Measurements from ENCODE around the gene NT5C3B. TPM values are rescaled to one million over a fixed set of nuclear protein-coding genes. Genes with fewer than 3 reads are reported as not detected.

NT5C3B gene
- total RNA-seq, 1 experiment from 2014 or later: 48.8 TPM

GRCh38 chr17:41871789-41872188 is 35.8 kb upstream of the NT5C3B start:
- Histone ChIP-seq H2AFZ (no peak overlapping the region), H3F3A (ENCODE audit: insufficient read depth, low read depth) (peaks cover 34% of the 10 kb centered on the region; the same call in 1 of the 2 replicates), H3K79me2 (ENCODE audit: low read depth) (no peaks in the 10 kb centered on the region), H3K4me2 (no peak overlapping the region), H3K36me3 (ENCODE audit: low read depth) (peaks cover 5% of the 10 kb centered on the region), H3K27me3 (ENCODE audit: insufficient read depth, low read depth) (no peaks in the 10 kb centered on the region), H3K9me2 (ENCODE audit: insufficient read depth) (no peaks in the 10 kb centered on the region), H4K20me1 (ENCODE audit: insufficient read depth) (no peaks in the 10 kb centered on the region), H3K27ac (no peak overlapping the region), H3K4me1 (replicated peaks; ENCODE audit: insufficient read depth) (no peaks in the 10 kb centered on the region), H3K4me3 (no peak overlapping the region), H3K9me3 (ENCODE audit: insufficient read depth, low read depth) (no peaks in the 10 kb centered on the region)
- no peak for TF ChIP-seq EZH2 (IDR thresholded peaks at IDR 0.05; ENCODE audit: low read depth)
- TF ChIP-seq CTCF (conservative IDR thresholded peaks at IDR 0.05): no peak
- POLR2A ChIA-PET (ENCODE audit: unreplicated experiment): no interaction called here
- intact Hi-C loops (cut with micrococcal nuclease; ENCODE audit: unreplicated experiment): no loop called here
- no peak for DNase-seq
- CTCF ChIA-PET: interaction anchor here (0.5 kb wide), 1 partner anchor 53 kb away, joined by 3 read pairs; no protein-coding TSS in a partner anchor
- BruUV-seq (replicated peaks): no TSS peak

- ChIA-PET CTCF (interaction anchor here (0.7 kb wide), 1 partner anchor 10 kb away, joined by 6 read pairs; no protein-coding TSS in a partner anchor), POLR2A (ENCODE audit: unreplicated experiment) (no interaction called here)
- no peak overlapping the region for H3K4me2 ChIP-seq
- H3F3A ChIP-seq (ENCODE audit: insufficient read depth, low read depth): peaks cover 37% of the 10 kb centered on the region; the same call in 1 of the 2 replicates
- intact Hi-C loops (cut with micrococcal nuclease; ENCODE audit: unreplicated experiment): no loop called here
- no TSS peak for BruUV-seq (replicated peaks)
- no peaks in the 10 kb centered on the region for H3K4me1 ChIP-seq (replicated peaks; ENCODE audit: insufficient read depth)
- no peaks in the 10 kb centered on the region for H4K20me1 ChIP-seq (ENCODE audit: insufficient read depth)
- H3K9me3 ChIP-seq (ENCODE audit: insufficient read depth, low read depth): no peaks in the 10 kb centered on the region
- no peaks in the 10 kb centered on the region for H3K27me3 ChIP-seq (ENCODE audit: insufficient read depth, low read depth)
- DNase-seq: no peak
- H3K9me2 ChIP-seq (ENCODE audit: insufficient read depth): no peaks in the 10 kb centered on the region
- H3K79me2 ChIP-seq (ENCODE audit: low read depth): no peaks in the 10 kb centered on the region
- no peak overlapping the region for H2AFZ ChIP-seq
- peaks cover 4% of the 10 kb centered on the region for H3K36me3 ChIP-seq (ENCODE audit: low read depth)
- H3K27ac ChIP-seq: no peak overlapping the region
- no peak for TF ChIP-seq EZH2 (IDR thresholded peaks at IDR 0.05; ENCODE audit: low read depth)
- no peak for TF ChIP-seq CTCF (conservative IDR thresholded peaks at IDR 0.05)
- H3K4me3 ChIP-seq: no peak overlapping the region
Measured at GRCh38 chr17:41870627-41871026, 34.6 kb upstream of the NT5C3B start.

- BruUV-seq (replicated peaks): no TSS peak
- Histone ChIP-seq H3K27ac (no peak overlapping the region), H3K4me2 (no peak overlapping the region), H3K79me2 (ENCODE audit: low read depth) (no peaks in the 10 kb centered on the region), H3K27me3 (ENCODE audit: insufficient read depth, low read depth) (no peaks in the 10 kb centered on the region), H3K4me3 (no peak overlapping the region), H3K4me1 (replicated peaks; ENCODE audit: insufficient read depth) (no peaks in the 10 kb centered on the region), H2AFZ (no peak overlapping the region), H3F3A (ENCODE audit: insufficient read depth, low read depth) (peaks cover 37% of the 10 kb centered on the region; the same call in 1 of the 2 replicates), H4K20me1 (ENCODE audit: insufficient read depth) (no peaks in the 10 kb centered on the region), H3K36me3 (ENCODE audit: low read depth) (peaks cover 4% of the 10 kb centered on the region), H3K9me2 (ENCODE audit: insufficient read depth) (no peaks in the 10 kb centered on the region), H3K9me3 (ENCODE audit: insufficient read depth, low read depth) (no peaks in the 10 kb centered on the region)
- no peak for TF ChIP-seq CTCF (conservative IDR thresholded peaks at IDR 0.05)
- TF ChIP-seq EZH2 (IDR thresholded peaks at IDR 0.05; ENCODE audit: low read depth): no peak
- POLR2A ChIA-PET (ENCODE audit: unreplicated experiment): no interaction called here
- DNase-seq: no peak
- CTCF ChIA-PET: no interaction called here
- intact Hi-C loops (cut with micrococcal nuclease; ENCODE audit: unreplicated experiment): no loop called here
Measured at GRCh38 chr17:41870097-41870496, 34.1 kb upstream of the NT5C3B start.
